CD14-positive monocyte (primary cell): ENCODE results near the gene GFPT2. TPM values are rescaled to one million over a fixed set of nuclear protein-coding genes. Genes with fewer than 3 reads are reported as not detected.

Experiments used
- DNase-seq, 3 donors: peaks; one replicate each; pipeline ENCODE4 v3.0.0-alpha.2; 2011 to 2022
- H2AFZ ChIP-seq: 2 replicates; pipeline ENCODE4 v1.6.0; 2012; ENCODE audit warnings: mild to moderate bottlenecking, low read depth, low read length, inconsistent platforms; ENCODE audit not compliant: insufficient read depth, poor library complexity, severe bottlenecking
- H3K27ac ChIP-seq, 2 donors: 1 replicate in 1 of 2; 2 replicates in 1 of 2; pipeline ENCODE4 v1.5.1; 2012 to 2013; ENCODE audit warnings: low read length in 2 of 2, control low read depth in 1 of 2, inconsistent platforms in 1 of 2, low read depth in 1 of 2, mild to moderate bottlenecking in 1 of 2
- H3K27me3 ChIP-seq, 2 donors: one replicate each; pipeline versions ENCODE4 v1.6.0 to v1.6.1; 2011 to 2013; ENCODE audit warnings: low read length in 2 of 2; ENCODE audit not compliant: control insufficient read depth in 2 of 2, insufficient read depth in 2 of 2
- H3K36me3 ChIP-seq, 2 donors: replicated peaks in 1 of 2; 1 replicate in 1 of 2; 2 replicates in 1 of 2; pipeline versions ENCODE4 v1.5.1 to v1.6.1; 2012 to 2013; ENCODE audit warnings: low read length in 2 of 2, control low read depth in 1 of 2, inconsistent platforms in 1 of 2, mild to moderate bottlenecking in 1 of 2; ENCODE audit not compliant: insufficient read depth in 2 of 2, control insufficient read depth in 1 of 2
- H3K4me1 ChIP-seq, 2 donors: 1 replicate in 1 of 2; 2 replicates in 1 of 2; pipeline versions ENCODE4 v1.5.1 to v1.6.1; 2012 to 2013; ENCODE audit warnings: low read length in 2 of 2, control low read depth in 1 of 2, inconsistent platforms in 1 of 2, mild to moderate bottlenecking in 1 of 2, moderate library complexity in 1 of 2; ENCODE audit not compliant: insufficient read depth in 2 of 2, control insufficient read depth in 1 of 2
- H3K4me2 ChIP-seq: replicated peaks from 2 replicates; pipeline ENCODE3; 2012; ENCODE audit warnings: low read length, moderate library complexity, mild to moderate bottlenecking; ENCODE audit not compliant: poor library complexity, severe bottlenecking; ENCODE audit errors: extremely low read depth
- H3K4me3 ChIP-seq, 3 experiments: fragments of 200-600 bp in 1 of 3; sonication (generic) in 1 of 3; replicated peaks in 1 of 3; 1 replicate in 2 of 3; 2 replicates in 1 of 3; pipeline ENCODE4 v1.5.1; 2011 to 2013; ENCODE audit warnings: low read length in 3 of 3, mild to moderate bottlenecking in 3 of 3, control low read depth in 2 of 3, low read depth in 2 of 3, inconsistent platforms in 1 of 3, moderate library complexity in 1 of 3
- H3K79me2 ChIP-seq: 2 replicates; pipeline ENCODE4 v1.6.0; 2012; ENCODE audit warnings: mild to moderate bottlenecking, control low read depth, inconsistent platforms, low read length, moderate library complexity; ENCODE audit not compliant: insufficient read depth
- H3K9ac ChIP-seq: 2 replicates; pipeline ENCODE4 v1.6.0; 2017; ENCODE audit warnings: low read length, mild to moderate bottlenecking; ENCODE audit not compliant: insufficient read depth, poor library complexity, severe bottlenecking
- H3K9me3 ChIP-seq, 2 donors: replicated peaks in 1 of 2; 1 replicate in 1 of 2; 2 replicates in 1 of 2; pipeline versions ENCODE4 v1.5.1 to v1.6.1; 2012 to 2013; ENCODE audit warnings: low read length in 2 of 2, control low read depth in 1 of 2; ENCODE audit not compliant: control insufficient read depth in 1 of 2, insufficient read depth in 1 of 2
- H4K20me1 ChIP-seq: 2 replicates; pipeline ENCODE4 v1.6.0; 2012; ENCODE audit warnings: mild to moderate bottlenecking, low read length, control low read depth, moderate library complexity; ENCODE audit not compliant: insufficient read depth
- H3K27ac Mint-ChIP-seq, 7 donors: one replicate each; pipeline ENCODE4 v1.8.0; 2020; ENCODE audit warnings: mild to moderate bottlenecking in 7 of 7, mixed read lengths in 7 of 7, moderate library complexity in 6 of 7, inconsistent platforms in 2 of 7
- H3K27me3 Mint-ChIP-seq, 3 donors: one replicate each; pipeline ENCODE4 v1.8.0; 2021 to 2022; ENCODE audit warnings: low read depth in 3 of 3, mild to moderate bottlenecking in 3 of 3, mixed read lengths in 3 of 3, moderate library complexity in 3 of 3, inconsistent platforms in 1 of 3
- H3K36me3 Mint-ChIP-seq, 2 donors: one replicate each; pipeline ENCODE4 v1.8.0; 2020; ENCODE audit warnings: mixed read lengths in 2 of 2, inconsistent platforms in 1 of 2, mild to moderate bottlenecking in 1 of 2
- H3K4me1 Mint-ChIP-seq: one replicate; pipeline ENCODE4 v1.8.0; 2020; ENCODE audit warnings: mild to moderate bottlenecking, mixed read lengths
- H3K4me3 Mint-ChIP-seq, 2 donors: one replicate each; pipeline ENCODE4 v1.8.0; 2020; ENCODE audit warnings: mild to moderate bottlenecking in 2 of 2, mixed read lengths in 2 of 2, moderate library complexity in 1 of 2
- H3K9me3 Mint-ChIP-seq, 7 donors: one replicate each; pipeline ENCODE4 v1.8.0; 2020 to 2022; ENCODE audit warnings: mixed read lengths in 7 of 7, mild to moderate bottlenecking in 6 of 7, moderate library complexity in 6 of 7, inconsistent platforms in 2 of 7
- WGBS: methylation state at CpG from one replicate; pipeline ENCODE4 v1.1.5; 2013; ENCODE audit warnings: missing lambda C conversion rate; ENCODE audit not compliant: insufficient coverage; 5-methylcytosine and 5-hydroxymethylcytosine counted together
- intact Hi-C, 2 donors: fragments of 100-400 bp; cut with micrococcal nuclease; formaldehyde crosslinking; loops; one replicate each; pipeline versions ENCODE4 v1.15.0 to v1.15.1; 2023
- polyA plus RNA-seq, 3 donors: library from polyadenylated mRNA; depleted of rRNA in 1 of 3; unstranded in 2 of 3; stranded (reverse) in 1 of 3; fragments of 300-500 nt in 2 of 3; fragments of >200 nt in 1 of 3; fragmentation: Illumina TruSeq in 2 of 3; gene quantifications; 1 replicate in 2 of 3; 2 replicates in 1 of 3; pipeline ENCODE4 v1.2.3, GENCODE V29; 2012 to 2021
- TF ChIP-seq, protein P1 (sequence below): fragments of 200-600 bp; IDR thresholded peaks from one replicate; pipeline ENCODE4 v1.8.0; 2022; ENCODE audit warnings: antibody characterized with exemption, mild to moderate bottlenecking

The GFPT2 gene
- polyA plus RNA-seq, 3 donors, result not detected

DNA sequence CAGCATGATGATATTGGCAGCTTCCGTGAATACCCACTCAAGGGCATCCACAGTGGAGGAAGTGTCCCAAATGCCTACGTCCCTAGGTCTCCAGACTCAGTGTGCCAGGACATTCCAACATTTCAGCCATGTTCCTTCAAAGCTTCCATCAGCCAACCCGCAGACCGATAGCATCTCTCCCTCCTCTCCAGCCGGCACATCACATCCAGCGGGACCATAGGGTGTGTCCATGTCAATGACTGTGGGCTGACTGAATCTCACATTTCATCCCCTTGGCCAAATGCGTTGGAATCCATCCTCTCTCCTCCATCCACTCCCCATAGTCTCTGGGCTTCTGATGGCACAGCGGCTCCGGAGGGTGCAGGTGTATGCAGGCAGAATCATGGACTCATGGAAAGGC lies 22.2 kb upstream of the GFPT2 start:
- Histone ChIP-seq H3K27ac (no peak overlapping the region), H3K4me2 (no peak overlapping the region), H3K36me3 (no peaks in the 10 kb centered on the region), H2AFZ (no peak overlapping the region), H3K9me3 (no peaks in the 10 kb centered on the region), H3K4me3 (no peak overlapping the region), H3K79me2 (no peaks in the 10 kb centered on the region), H3K9ac (no peak overlapping the region), H3K4me1 (no peaks in the 10 kb centered on the region), H4K20me1 (no peaks in the 10 kb centered on the region), H3K27me3 (no peaks in the 10 kb centered on the region)
- TF ChIP-seq, protein P1, sequence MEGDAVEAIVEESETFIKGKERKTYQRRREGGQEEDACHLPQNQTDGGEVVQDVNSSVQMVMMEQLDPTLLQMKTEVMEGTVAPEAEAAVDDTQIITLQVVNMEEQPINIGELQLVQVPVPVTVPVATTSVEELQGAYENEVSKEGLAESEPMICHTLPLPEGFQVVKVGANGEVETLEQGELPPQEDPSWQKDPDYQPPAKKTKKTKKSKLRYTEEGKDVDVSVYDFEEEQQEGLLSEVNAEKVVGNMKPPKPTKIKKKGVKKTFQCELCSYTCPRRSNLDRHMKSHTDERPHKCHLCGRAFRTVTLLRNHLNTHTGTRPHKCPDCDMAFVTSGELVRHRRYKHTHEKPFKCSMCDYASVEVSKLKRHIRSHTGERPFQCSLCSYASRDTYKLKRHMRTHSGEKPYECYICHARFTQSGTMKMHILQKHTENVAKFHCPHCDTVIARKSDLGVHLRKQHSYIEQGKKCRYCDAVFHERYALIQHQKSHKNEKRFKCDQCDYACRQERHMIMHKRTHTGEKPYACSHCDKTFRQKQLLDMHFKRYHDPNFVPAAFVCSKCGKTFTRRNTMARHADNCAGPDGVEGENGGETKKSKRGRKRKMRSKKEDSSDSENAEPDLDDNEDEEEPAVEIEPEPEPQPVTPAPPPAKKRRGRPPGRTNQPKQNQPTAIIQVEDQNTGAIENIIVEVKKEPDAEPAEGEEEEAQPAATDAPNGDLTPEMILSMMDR, result no peak
- Mint-ChIP-seq H3K27me3 (peaks cover 0 to 7% (median 3%) of the 10 kb centered on the region in 3 donors), H3K9me3 (no peaks in the 10 kb centered on the region), H3K4me3 (no peak overlapping the region), H3K4me1 (no peaks in the 10 kb centered on the region), H3K36me3 (no peaks in the 10 kb centered on the region), H3K27ac (no peak overlapping the region)
- DNase-seq, result no peak
- intact Hi-C loops, result no loop called here
- 92% methylated on average over 5 of the region's 9 CpGs for WGBS

GRCh38 chr5:180373870-180374269 lies 20.7 kb upstream of the GFPT2 start:
- Mint-ChIP-seq H3K9me3 (no peaks in the 10 kb centered on the region), H3K36me3 (no peaks in the 10 kb centered on the region), H3K27ac (no peak overlapping the region), H3K4me1 (no peaks in the 10 kb centered on the region), H3K27me3 (peaks cover 3 to 4% (median 3%) of the 10 kb centered on the region in 3 donors), H3K4me3 (no peak overlapping the region)
- intact Hi-C loops, result no loop called here
- no peaks in the 10 kb centered on the region for H3K4me1 ChIP-seq
- no peak overlapping the region for H3K9ac ChIP-seq
- no peak overlapping the region for H2AFZ ChIP-seq
- H3K79me2 ChIP-seq, result no peaks in the 10 kb centered on the region
- H3K9me3 ChIP-seq, result no peaks in the 10 kb centered on the region
- no peak overlapping the region for H3K4me3 ChIP-seq
- no peak overlapping the region for H3K4me2 ChIP-seq
- no peak overlapping the region for H3K27ac ChIP-seq
- DNase-seq, result no peak
- WGBS, result 94% methylated on average over 2 of the region's 3 CpGs
- no peaks in the 10 kb centered on the region for H3K36me3 ChIP-seq
- no peaks in the 10 kb centered on the region for H4K20me1 ChIP-seq
- TF ChIP-seq, protein P1, result no peak
- no peaks in the 10 kb centered on the region for H3K27me3 ChIP-seq
